Osteocyte (in vitro differentiated cells): ENCODE data around the gene ARHGAP28. TPM values are rescaled to one million over a fixed set of nuclear protein-coding genes. Genes with fewer than 3 reads are reported as not detected.

Experiments
- DNase-seq: peaks from one replicate; pipeline ENCODE4 v3.0.0; 2021; ENCODE audit warnings: mixed read lengths; ENCODE audit not compliant: unreplicated experiment; ENCODE audit errors: extremely low spot score
- H3K27ac Mint-ChIP-seq: one replicate; pipeline ENCODE4 v1.8.0; 2021; ENCODE audit warnings: mild to moderate bottlenecking, mixed read lengths; ENCODE audit not compliant: unreplicated experiment
- H3K27me3 Mint-ChIP-seq: one replicate; pipeline ENCODE4 v1.8.0; 2021; ENCODE audit warnings: mixed read lengths; ENCODE audit not compliant: unreplicated experiment
- H3K36me3 Mint-ChIP-seq: one replicate; pipeline ENCODE4 v1.8.0; 2021; ENCODE audit warnings: mixed read lengths; ENCODE audit not compliant: unreplicated experiment
- H3K4me1 Mint-ChIP-seq: one replicate; pipeline ENCODE4 v1.8.0; 2021; ENCODE audit warnings: mixed read lengths; ENCODE audit not compliant: unreplicated experiment
- H3K4me3 Mint-ChIP-seq: one replicate; pipeline ENCODE4 v1.8.0; 2021; ENCODE audit warnings: mild to moderate bottlenecking, moderate library complexity, mixed read lengths; ENCODE audit not compliant: unreplicated experiment
- H3K9me3 Mint-ChIP-seq: one replicate; pipeline ENCODE4 v1.8.0; 2021; ENCODE audit warnings: mixed read lengths; ENCODE audit not compliant: unreplicated experiment
- total RNA-seq: library from RNA; stranded (reverse); gene quantifications from 2 replicates; pipeline ENCODE4 v1.2.1, GENCODE V29; 2021
- TF ChIP-seq, protein P1 (sequence below): fragments of 200-600 bp; sonication (generic); IDR thresholded peaks from 2 replicates; pipeline ENCODE4 v1.5.0; 2021; ENCODE audit warnings: antibody characterized with exemption, mild to moderate bottlenecking, moderate library complexity

Gene ARHGAP28
- total RNA-seq, 1 donor from 2014 or later, result 18.1 TPM

DNA sequence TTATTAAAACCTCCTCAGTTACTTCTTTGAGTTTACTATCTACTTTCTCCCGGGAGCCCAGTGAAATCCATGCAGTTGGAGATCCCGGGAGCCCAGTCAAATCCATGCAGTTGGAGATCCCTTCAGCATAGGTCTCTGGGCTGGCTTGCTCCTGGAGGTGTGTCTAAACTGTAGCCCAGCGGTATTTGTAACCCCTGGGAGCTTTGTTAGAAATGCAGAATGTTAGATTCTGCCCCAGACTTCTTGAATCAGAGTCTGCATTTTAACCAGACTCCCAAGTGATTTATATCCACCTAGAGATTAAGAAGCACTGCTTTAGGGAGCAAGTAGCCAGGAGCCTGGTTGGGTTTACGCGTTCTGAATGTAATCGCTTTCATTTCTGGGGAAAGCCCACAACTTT, 54.5 kb downstream of the ARHGAP28 start:
- Mint-ChIP-seq H3K27me3 (no peaks in the 10 kb centered on the region), H3K9me3 (peaks cover 3% of the 10 kb centered on the region), H3K4me3 (no peak overlapping the region), H3K4me1 (peaks cover 24% of the 10 kb centered on the region), H3K27ac (no peak overlapping the region), H3K36me3 (peaks cover 1% of the 10 kb centered on the region)
- DNase-seq, result no peak
- TF ChIP-seq, protein P1, sequence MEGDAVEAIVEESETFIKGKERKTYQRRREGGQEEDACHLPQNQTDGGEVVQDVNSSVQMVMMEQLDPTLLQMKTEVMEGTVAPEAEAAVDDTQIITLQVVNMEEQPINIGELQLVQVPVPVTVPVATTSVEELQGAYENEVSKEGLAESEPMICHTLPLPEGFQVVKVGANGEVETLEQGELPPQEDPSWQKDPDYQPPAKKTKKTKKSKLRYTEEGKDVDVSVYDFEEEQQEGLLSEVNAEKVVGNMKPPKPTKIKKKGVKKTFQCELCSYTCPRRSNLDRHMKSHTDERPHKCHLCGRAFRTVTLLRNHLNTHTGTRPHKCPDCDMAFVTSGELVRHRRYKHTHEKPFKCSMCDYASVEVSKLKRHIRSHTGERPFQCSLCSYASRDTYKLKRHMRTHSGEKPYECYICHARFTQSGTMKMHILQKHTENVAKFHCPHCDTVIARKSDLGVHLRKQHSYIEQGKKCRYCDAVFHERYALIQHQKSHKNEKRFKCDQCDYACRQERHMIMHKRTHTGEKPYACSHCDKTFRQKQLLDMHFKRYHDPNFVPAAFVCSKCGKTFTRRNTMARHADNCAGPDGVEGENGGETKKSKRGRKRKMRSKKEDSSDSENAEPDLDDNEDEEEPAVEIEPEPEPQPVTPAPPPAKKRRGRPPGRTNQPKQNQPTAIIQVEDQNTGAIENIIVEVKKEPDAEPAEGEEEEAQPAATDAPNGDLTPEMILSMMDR, result no peak

DNA sequence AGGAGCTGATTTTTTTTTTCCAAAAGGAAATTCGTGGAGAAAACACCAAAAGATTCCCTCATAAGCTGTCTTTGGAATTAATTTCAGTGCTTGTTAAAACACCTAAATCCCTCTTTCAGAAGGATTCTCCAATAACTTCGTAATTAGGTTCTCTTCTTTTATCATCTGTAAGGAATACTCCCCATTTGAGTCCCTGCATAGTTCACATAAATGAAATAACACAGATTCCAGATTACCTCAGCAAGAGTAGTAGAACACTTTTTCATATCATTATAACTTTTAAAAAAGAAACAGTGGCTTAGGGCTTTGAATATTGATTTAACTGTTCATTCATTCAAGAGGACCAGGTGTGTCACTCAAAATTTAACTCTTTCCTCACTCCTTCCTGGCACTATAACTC, 55.5 kb downstream of the ARHGAP28 start:
- H3K9me3 Mint-ChIP-seq, result peaks cover 3% of the 10 kb centered on the region
- no peak overlapping the region for H3K27ac Mint-ChIP-seq
- peaks cover 1% of the 10 kb centered on the region for H3K36me3 Mint-ChIP-seq
- peaks cover 24% of the 10 kb centered on the region for H3K4me1 Mint-ChIP-seq
- no peaks in the 10 kb centered on the region for H3K27me3 Mint-ChIP-seq
- TF ChIP-seq, protein P1, result no peak
- no peak for DNase-seq
- H3K4me3 Mint-ChIP-seq, result no peak overlapping the region

DNA sequence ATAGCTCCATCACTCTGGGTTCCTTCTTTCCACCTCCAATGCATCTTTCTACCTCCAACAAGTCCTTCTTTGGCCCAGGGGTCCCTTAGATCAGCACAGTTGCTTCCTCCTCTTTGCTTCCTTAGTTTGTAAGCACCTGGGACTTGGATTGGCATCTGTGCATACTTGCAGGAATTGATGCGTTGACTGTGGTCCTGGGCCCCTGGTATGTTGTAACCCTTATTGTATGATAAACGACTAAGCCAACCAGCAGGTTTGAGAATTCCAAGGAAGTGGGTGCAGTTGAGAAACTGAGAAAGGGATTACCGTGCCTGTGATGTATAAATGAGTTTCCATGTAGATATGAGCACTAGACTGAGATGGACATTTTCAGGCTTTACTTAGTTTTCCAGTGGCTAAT, 55.9 kb downstream of the ARHGAP28 start:
- no peak for DNase-seq
- H3K9me3 Mint-ChIP-seq, result peaks cover 3% of the 10 kb centered on the region
- peaks cover 1% of the 10 kb centered on the region for H3K36me3 Mint-ChIP-seq
- no peak overlapping the region for H3K27ac Mint-ChIP-seq
- no peaks in the 10 kb centered on the region for H3K27me3 Mint-ChIP-seq
- H3K4me3 Mint-ChIP-seq, result no peak overlapping the region
- peaks cover 24% of the 10 kb centered on the region for H3K4me1 Mint-ChIP-seq
- TF ChIP-seq, protein P1, result no peak

DNA sequence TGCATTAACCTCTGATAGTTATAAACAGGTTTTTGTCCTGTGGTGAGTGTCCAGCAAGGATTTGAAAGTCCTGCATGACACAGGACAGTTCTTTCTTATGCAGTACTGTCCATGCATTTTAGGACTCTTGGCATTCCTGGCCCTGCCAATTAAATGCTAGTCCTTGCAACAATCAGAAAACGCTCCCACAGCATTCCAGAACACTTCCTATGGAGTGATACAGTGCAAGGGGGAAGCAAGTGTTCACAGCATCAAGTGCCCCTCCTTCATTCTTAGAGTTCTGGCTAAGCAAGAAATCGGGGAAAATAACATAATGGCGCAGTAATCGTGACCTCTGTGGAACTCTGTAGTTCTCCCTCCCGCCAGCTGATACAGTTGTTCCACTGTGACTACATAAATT, 62.9 kb downstream of the ARHGAP28 start:
- peaks cover 1% of the 10 kb centered on the region for H3K36me3 Mint-ChIP-seq
- peaks cover 3% of the 10 kb centered on the region for H3K9me3 Mint-ChIP-seq
- no peak overlapping the region for H3K4me3 Mint-ChIP-seq
- peaks cover 6% of the 10 kb centered on the region for H3K4me1 Mint-ChIP-seq
- TF ChIP-seq, protein P1, result no peak
- H3K27me3 Mint-ChIP-seq, result no peaks in the 10 kb centered on the region
- DNase-seq, result no peak
- no peak overlapping the region for H3K27ac Mint-ChIP-seq

DNA sequence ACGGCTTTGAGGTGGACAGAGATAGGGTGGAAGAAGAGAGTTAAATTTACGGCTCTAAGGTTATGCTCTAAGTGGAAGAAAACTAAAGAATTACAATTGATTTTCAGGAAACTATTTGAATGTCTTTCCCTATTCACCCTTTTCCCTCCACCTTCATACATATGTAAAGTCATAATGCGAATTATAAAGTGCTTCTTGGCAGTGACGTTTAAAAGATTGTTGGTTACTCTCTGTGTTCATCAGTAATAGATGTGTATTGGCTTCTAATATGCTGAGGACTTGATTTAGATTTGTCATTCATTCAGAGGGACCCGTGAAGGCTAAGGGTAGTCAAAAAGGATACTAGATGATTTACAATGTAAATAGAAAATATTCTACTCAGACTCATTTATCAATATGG, 63.9 kb downstream of the ARHGAP28 start:
- Mint-ChIP-seq H3K27ac (no peak overlapping the region), H3K4me1 (peaks cover 6% of the 10 kb centered on the region), H3K27me3 (no peaks in the 10 kb centered on the region), H3K36me3 (peaks cover 1% of the 10 kb centered on the region), H3K9me3 (peaks cover 3% of the 10 kb centered on the region), H3K4me3 (no peak overlapping the region)
- no peak for DNase-seq
- TF ChIP-seq, protein P1, result no peak
